Left renal cortex interstitium (tissue), 4 donors: ENCODE data around the gene ZNF581. TPM values are rescaled to one million over a fixed set of nuclear protein-coding genes. Genes with fewer than 3 reads are reported as not detected.

Source experiments
- DNase-seq, 4 donors: peaks; one replicate each; pipeline ENCODE4 v3.0.0-alpha.2; 2013; ENCODE audit warnings: low read depth in 4 of 4, low spot score in 2 of 4, missing footprints in 1 of 4
- polyA plus RNA-seq, 4 donors: library from polyadenylated mRNA; unstranded; fragments of 120-200 nt; gene quantifications; one replicate each; pipeline ENCODE4 v1.2.1, GENCODE V29; 2013; ENCODE audit not compliant: insufficient read length in 4 of 4

ZNF581 gene
- polyA plus RNA-seq, 4 donors, result 23.8 to 33.5 (median 28.0) TPM

- no peak for DNase-seq
Observed at GRCh38 chr19:55646889-55647731, 3.7 kb downstream of the ZNF581 start.

- peak in 1 of 4 donors; percentile 70 for DNase-seq
Observed at GRCh38 chr19:55647732-55648584, 4.5 kb downstream of the ZNF581 start, which contains the start of gene CCDC106. Gene CCDC106 (plus strand): TSS chr19:55648212. CDS start chr19:55649047, 835 bp downstream.

- no peak for DNase-seq
Observed at GRCh38 chr19:55648585-55649267, 5.3 kb downstream of the ZNF581 start.

GRCh38 chr19:55649268-55650125 is 6.0 kb downstream of the ZNF581 start:
- no peak for DNase-seq

- DNase-seq, result no peak
Observed at GRCh38 chr19:55650126-55650557, 6.7 kb downstream of the ZNF581 start.

GRCh38 chr19:55650602-55651230 is 7.3 kb downstream of the ZNF581 start:
- DNase-seq, result no peak

- no peak for DNase-seq
Observed at GRCh38 chr19:55651236-55651635, 7.8 kb downstream of the ZNF581 start.

- no peak for DNase-seq
Observed at GRCh38 chr19:55652311-55653128, 9.1 kb downstream of the ZNF581 start.

GRCh38 chr19:55653651-55654322 is 10.3 kb downstream of the ZNF581 start:
- DNase-seq, result peak; percentile 96 to 99 (median 98)

GRCh38 chr19:55654323-55654867 is 10.9 kb downstream of the ZNF581 start:
- peak; percentile 98 to 100 (median 98) for DNase-seq

GRCh38 chr19:55654868-55655647 is 11.6 kb downstream of the ZNF581 start, which contains the start of gene U2AF2:
Gene U2AF2 (plus strand): TSS chr19:55655035. CDS start chr19:55655105, 70 bp downstream.
- DNase-seq, result peak in 1 of 4 donors; percentile 62

- DNase-seq, result no peak
Observed at GRCh38 chr19:55655648-55656040, 12.2 kb downstream of the ZNF581 start.

- no peak for DNase-seq
Observed at GRCh38 chr19:55656552-55656951, 13.1 kb downstream of the ZNF581 start.

GRCh38 chr19:55656988-55657747 is 13.7 kb downstream of the ZNF581 start:
- DNase-seq, result no peak

- DNase-seq, result no peak
Observed at GRCh38 chr19:55658846-55659459, 15.5 kb downstream of the ZNF581 start.

- DNase-seq, result no peak
Observed at GRCh38 chr19:55659822-55660221, 16.4 kb downstream of the ZNF581 start.
